Activated T-helper 1 cell treated with anti-CD3 and anti-CD28 coated beads, Interleukin-12 subunit alpha, Interleukin-12 subunit beta, Interleukin-2, Interleukin-4 antibody, amounts not matched to agents 30 ng/mL and 10 ng/mL and 1 ng/mL, durations not matched to agents 14 hours and 24 hours and 36 hours (primary cell): ENCODE results near the gene ANO2. TPM values are rescaled to one million over a fixed set of nuclear protein-coding genes. Genes with fewer than 3 reads are reported as not detected.

Experiments used
- DNase-seq: peaks from one replicate; pipeline ENCODE4 v3.0.0; 2021; ENCODE audit warnings: low spot score
- H3K27ac Mint-ChIP-seq: one replicate; pipeline ENCODE4 v1.8.0; 2021; ENCODE audit warnings: mild to moderate bottlenecking, mixed read lengths
- H3K27me3 Mint-ChIP-seq: one replicate; pipeline ENCODE4 v1.8.0; 2022; ENCODE audit warnings: mild to moderate bottlenecking, moderate library complexity, mixed read lengths; ENCODE audit not compliant: insufficient read depth
- H3K36me3 Mint-ChIP-seq: one replicate; pipeline ENCODE4 v1.8.0; 2021; ENCODE audit warnings: low read depth, mixed read lengths
- H3K4me1 Mint-ChIP-seq: one replicate; pipeline ENCODE4 v1.8.0; 2021; ENCODE audit warnings: low read depth, mixed read lengths
- H3K4me3 Mint-ChIP-seq: one replicate; pipeline ENCODE4 v1.8.0; 2021; ENCODE audit warnings: mild to moderate bottlenecking, moderate library complexity, mixed read lengths
- H3K9me3 Mint-ChIP-seq: one replicate; pipeline ENCODE4 v1.8.0; 2021; ENCODE audit warnings: mixed read lengths
- intact Hi-C: fragments of 100-400 bp; cut with micrococcal nuclease; formaldehyde crosslinking; loops from one replicate; pipeline ENCODE4 v1.15.1; 2024
- total RNA-seq: library from RNA; stranded (reverse); gene quantifications from 2 replicates; pipeline ENCODE4 v1.2.3, GENCODE V29; 2022

ANO2 gene
- total RNA-seq: not detected in 2 replicates

- Mint-ChIP-seq H3K9me3 (no peaks in the 10 kb centered on the region), H3K4me1 (no peaks in the 10 kb centered on the region), H3K4me3 (no peak within 1 kb of the TSS), H3K36me3 (no peaks in the 10 kb centered on the region), H3K27ac (no peak within 1 kb of the TSS), H3K27me3 (peaks cover 42% of the 10 kb centered on the region)
- intact Hi-C loops: no loop called here
- no peak for DNase-seq
Observed at GRCh38 chr12:5945071-5946008, at the start of gene ANO2. Gene ANO2, minus strand, starts transcription at chr12:5945259. Its CDS starts 42 bp downstream, at chr12:5945217.

- no peaks in the 10 kb centered on the region for H3K9me3 Mint-ChIP-seq
- H3K4me1 Mint-ChIP-seq: peaks cover 4% of the 10 kb centered on the region
- DNase-seq: no peak
- H3K36me3 Mint-ChIP-seq: no peaks in the 10 kb centered on the region
- intact Hi-C loops: loop anchor here (10.0 kb wide), 1 partner anchor 205 kb away; no protein-coding TSS in a partner anchor
- H3K27ac Mint-ChIP-seq: no peak overlapping the region
- H3K27me3 Mint-ChIP-seq: peaks cover 10% of the 10 kb centered on the region
- H3K4me3 Mint-ChIP-seq: no peak overlapping the region
Observed at GRCh38 chr12:5989621-5990020, 44.6 kb upstream of the ANO2 start.

- H3K9me3 Mint-ChIP-seq: no peaks in the 10 kb centered on the region
- H3K36me3 Mint-ChIP-seq: no peaks in the 10 kb centered on the region
- no peak overlapping the region for H3K27ac Mint-ChIP-seq
- peaks cover 4% of the 10 kb centered on the region for H3K4me1 Mint-ChIP-seq
- peaks cover 6% of the 10 kb centered on the region for H3K27me3 Mint-ChIP-seq
- intact Hi-C loops: loop anchor here (1.0 to 10.0 kb wide), 3 partner anchors 52 to 297 kb away; no protein-coding TSS in a partner anchor
- peak; percentile 55 for DNase-seq
- H3K4me3 Mint-ChIP-seq: no peak overlapping the region
Observed at GRCh38 chr12:5988659-5989116, 43.6 kb upstream of the ANO2 start.

DNA sequence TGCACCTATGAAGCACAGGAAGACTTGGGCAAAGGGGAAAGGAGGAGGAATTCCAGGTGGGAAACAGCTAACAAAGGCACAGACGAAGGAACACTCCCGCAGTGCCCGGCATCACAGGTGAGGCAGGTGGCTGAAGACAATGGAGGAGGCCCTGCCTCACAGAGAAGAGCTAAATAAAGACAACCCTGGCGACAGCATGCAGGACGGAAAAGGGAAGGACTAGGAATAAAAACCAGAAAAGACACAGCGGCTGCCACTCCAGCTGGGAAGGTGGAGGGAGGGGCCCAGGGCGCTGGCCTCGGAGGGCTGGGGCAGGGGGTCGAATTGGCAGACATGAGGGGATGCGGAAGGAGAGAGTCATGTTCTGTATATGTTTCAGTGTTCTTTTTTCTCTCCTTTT is 43.0 kb upstream of the ANO2 start:
- Mint-ChIP-seq H3K4me3 (no peak overlapping the region), H3K27ac (no peak overlapping the region), H3K9me3 (no peaks in the 10 kb centered on the region), H3K27me3 (peaks cover 6% of the 10 kb centered on the region), H3K4me1 (peaks cover 4% of the 10 kb centered on the region), H3K36me3 (no peaks in the 10 kb centered on the region)
- intact Hi-C loops: loop anchor here (1.0 to 10.0 kb wide), 3 partner anchors 52 to 297 kb away; no protein-coding TSS in a partner anchor
- no peak for DNase-seq

- no peak for DNase-seq
- no peak overlapping the region for H3K4me3 Mint-ChIP-seq
- no peaks in the 10 kb centered on the region for H3K9me3 Mint-ChIP-seq
- H3K27me3 Mint-ChIP-seq: peaks cover 6% of the 10 kb centered on the region
- H3K4me1 Mint-ChIP-seq: peaks cover 4% of the 10 kb centered on the region
- intact Hi-C loops: loop anchor here (10.0 kb wide), 1 partner anchor 207 kb away; no protein-coding TSS in a partner anchor
- H3K27ac Mint-ChIP-seq: no peak overlapping the region
- no peaks in the 10 kb centered on the region for H3K36me3 Mint-ChIP-seq
Observed at GRCh38 chr12:5987573-5987972, 42.5 kb upstream of the ANO2 start.

DNA sequence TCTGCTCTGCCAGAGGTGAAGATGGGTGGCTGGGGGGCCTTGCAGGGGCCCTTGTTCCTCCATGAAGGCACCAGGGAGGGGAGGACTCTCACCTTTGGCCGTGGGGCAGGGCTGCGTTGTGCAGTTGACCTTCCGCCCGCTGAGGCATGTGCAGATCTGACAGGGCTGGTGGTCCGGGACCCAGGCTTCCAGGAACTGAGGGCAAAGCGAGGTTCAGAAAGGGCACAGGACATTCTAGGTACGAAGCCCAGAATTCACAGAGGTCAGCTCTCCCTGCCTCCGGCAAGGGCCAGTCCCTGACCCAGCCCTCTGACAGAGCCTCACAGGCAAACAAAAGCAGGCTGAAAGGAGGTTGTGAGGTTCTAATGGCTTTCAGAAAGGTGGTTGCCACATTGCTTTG is 40.4 kb upstream of the ANO2 start:
- Mint-ChIP-seq H3K9me3 (no peaks in the 10 kb centered on the region), H3K27me3 (no peaks in the 10 kb centered on the region), H3K4me1 (peaks cover 4% of the 10 kb centered on the region), H3K27ac (no peak overlapping the region), H3K36me3 (no peaks in the 10 kb centered on the region), H3K4me3 (no peak overlapping the region)
- intact Hi-C loops: loop anchor here (10.0 kb wide), 1 partner anchor 209 kb away; no protein-coding TSS in a partner anchor
- no peak for DNase-seq

- intact Hi-C loops: loop anchor here (10.0 kb wide), 1 partner anchor 210 kb away; no protein-coding TSS in a partner anchor
- no peaks in the 10 kb centered on the region for H3K9me3 Mint-ChIP-seq
- no peaks in the 10 kb centered on the region for H3K27me3 Mint-ChIP-seq
- H3K27ac Mint-ChIP-seq: no peak overlapping the region
- peaks cover 4% of the 10 kb centered on the region for H3K4me1 Mint-ChIP-seq
- H3K36me3 Mint-ChIP-seq: no peaks in the 10 kb centered on the region
- no peak for DNase-seq
- no peak overlapping the region for H3K4me3 Mint-ChIP-seq
Observed at GRCh38 chr12:5984873-5985272, 39.8 kb upstream of the ANO2 start.

DNA sequence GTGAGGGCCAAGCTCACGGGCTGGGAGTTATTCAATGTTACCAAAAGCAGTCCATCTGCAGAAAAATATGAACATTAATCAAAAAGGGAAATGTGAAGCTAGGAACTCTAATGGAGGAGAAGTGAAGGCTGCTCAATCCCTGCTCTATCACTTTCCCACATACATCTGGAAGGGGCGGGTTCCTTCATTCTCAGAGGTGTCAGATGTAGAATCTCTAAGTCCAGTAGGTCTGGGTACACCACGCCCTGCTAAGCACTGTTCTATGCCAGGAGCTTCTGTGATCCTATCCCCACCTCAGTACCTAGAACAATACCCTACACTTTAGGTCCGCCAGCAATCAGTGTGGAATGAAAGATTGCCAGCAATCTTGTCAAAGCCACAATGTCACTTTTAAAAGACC is 37.0 kb upstream of the ANO2 start:
- peaks cover 2% of the 10 kb centered on the region for H3K27me3 Mint-ChIP-seq
- intact Hi-C loops: loop anchor here (10.0 kb wide), 1 partner anchor 213 kb away; no protein-coding TSS in a partner anchor
- H3K4me1 Mint-ChIP-seq: no peaks in the 10 kb centered on the region

GRCh38 chr12:5977556-5977955 is 32.5 kb upstream of the ANO2 start:
- Mint-ChIP-seq H3K9me3 (no peaks in the 10 kb centered on the region), H3K36me3 (no peaks in the 10 kb centered on the region), H3K4me3 (no peak overlapping the region), H3K4me1 (no peaks in the 10 kb centered on the region), H3K27ac (no peak overlapping the region), H3K27me3 (peaks cover 2% of the 10 kb centered on the region)
- intact Hi-C loops: no loop called here
- no peak for DNase-seq

More for the DNA sequence above, 37.0 kb upstream of the ANO2 start:
- no peak overlapping the region for H3K4me3 Mint-ChIP-seq
- no peak for DNase-seq
- no peaks in the 10 kb centered on the region for H3K9me3 Mint-ChIP-seq
- no peak overlapping the region for H3K27ac Mint-ChIP-seq
- no peaks in the 10 kb centered on the region for H3K36me3 Mint-ChIP-seq

DNA sequence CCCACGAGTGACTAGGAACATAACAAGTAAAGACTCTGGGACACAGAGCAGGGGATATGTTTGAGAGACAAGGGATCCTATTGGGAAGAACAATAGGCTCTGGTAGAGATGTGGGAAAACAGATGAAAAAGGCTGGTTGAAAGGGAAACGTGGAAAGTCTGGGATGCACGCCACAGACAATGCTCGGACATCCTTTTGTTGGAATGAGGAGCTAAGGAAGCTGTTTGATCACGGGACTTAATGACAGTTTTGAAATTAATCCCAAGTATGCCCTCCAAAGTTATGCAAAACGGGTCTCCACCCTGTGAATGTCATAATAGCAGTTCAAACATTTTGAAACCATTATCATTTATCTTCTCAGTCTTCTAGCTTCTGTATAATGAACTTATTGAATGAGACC is 31.7 kb upstream of the ANO2 start:
- intact Hi-C loops: no loop called here
- H3K4me1 Mint-ChIP-seq: no peaks in the 10 kb centered on the region
- H3K36me3 Mint-ChIP-seq: no peaks in the 10 kb centered on the region
- H3K27ac Mint-ChIP-seq: no peak overlapping the region
- no peaks in the 10 kb centered on the region for H3K9me3 Mint-ChIP-seq
- peaks cover 5% of the 10 kb centered on the region for H3K27me3 Mint-ChIP-seq
- no peak overlapping the region for H3K4me3 Mint-ChIP-seq
- DNase-seq: no peak

- Mint-ChIP-seq H3K27me3 (peaks cover 7% of the 10 kb centered on the region), H3K9me3 (no peaks in the 10 kb centered on the region), H3K4me3 (no peak overlapping the region), H3K36me3 (no peaks in the 10 kb centered on the region), H3K27ac (no peak overlapping the region), H3K4me1 (no peaks in the 10 kb centered on the region)
- no peak for DNase-seq
- intact Hi-C loops: no loop called here
Observed at GRCh38 chr12:5976196-5976595, 31.1 kb upstream of the ANO2 start.

- Mint-ChIP-seq H3K36me3 (no peaks in the 10 kb centered on the region), H3K27ac (no peak overlapping the region), H3K9me3 (no peaks in the 10 kb centered on the region), H3K27me3 (peaks cover 5% of the 10 kb centered on the region), H3K4me1 (no peaks in the 10 kb centered on the region), H3K4me3 (no peak overlapping the region)
- intact Hi-C loops: no loop called here
- no peak for DNase-seq
Observed at GRCh38 chr12:5973461-5974115, 28.5 kb upstream of the ANO2 start.

- peaks cover 5% of the 10 kb centered on the region for H3K27me3 Mint-ChIP-seq
- H3K4me3 Mint-ChIP-seq: no peak overlapping the region
- H3K9me3 Mint-ChIP-seq: no peaks in the 10 kb centered on the region
- intact Hi-C loops: no loop called here
- no peak overlapping the region for H3K27ac Mint-ChIP-seq
- no peaks in the 10 kb centered on the region for H3K36me3 Mint-ChIP-seq
- H3K4me1 Mint-ChIP-seq: no peaks in the 10 kb centered on the region
- DNase-seq: no peak
Observed at GRCh38 chr12:5972387-5972786, 27.3 kb upstream of the ANO2 start.
